Bronchial epithelial cell (primary cell): ENCODE results near the gene LHPP. TPM values are rescaled to one million over a fixed set of nuclear protein-coding genes. Genes with fewer than 3 reads are reported as not detected.

Experiments used
- DNase-seq: peaks from one replicate; pipeline ENCODE4 v3.0.0-alpha.2; 2010; ENCODE audit warnings: low read depth
- FAIRE-seq: peaks from 2 replicates; lab custom pipeline; 2011; peaks lifted over from hg19 to GRCh38; lab: Jason Lieb, UNC
- H3K27me3 ChIP-seq: 2 replicates; pipeline ENCODE4 v1.5.1; 2011; ENCODE audit warnings: low read length; ENCODE audit not compliant: control insufficient read depth, insufficient read depth
- H3K36me3 ChIP-seq: 2 replicates; pipeline ENCODE4 v1.5.1; 2011; ENCODE audit warnings: low read length; ENCODE audit not compliant: control insufficient read depth, insufficient read depth
- H3K4me3 ChIP-seq: 2 replicates; pipeline ENCODE4 v1.5.1; 2011; ENCODE audit warnings: mild to moderate bottlenecking, low read depth, low read length, control low read depth
- CTCF ChIP-seq: IDR thresholded peaks from 2 replicates; pipeline ENCODE4 v1.5.1; 2011; ENCODE audit warnings: mild to moderate bottlenecking, moderate library complexity, low read length, control low read depth, inconsistent platforms; ENCODE audit not compliant: insufficient read depth, severe bottlenecking
- total RNA-seq: library from RNA; depleted of rRNA; stranded (reverse); fragments of >200 nt; gene quantifications from 2 replicates; pipeline ENCODE4 v1.2.1, GENCODE V29; 2014

The LHPP gene
- total RNA-seq, 1 donor from 2014 or later: 14.0 TPM

DNA sequence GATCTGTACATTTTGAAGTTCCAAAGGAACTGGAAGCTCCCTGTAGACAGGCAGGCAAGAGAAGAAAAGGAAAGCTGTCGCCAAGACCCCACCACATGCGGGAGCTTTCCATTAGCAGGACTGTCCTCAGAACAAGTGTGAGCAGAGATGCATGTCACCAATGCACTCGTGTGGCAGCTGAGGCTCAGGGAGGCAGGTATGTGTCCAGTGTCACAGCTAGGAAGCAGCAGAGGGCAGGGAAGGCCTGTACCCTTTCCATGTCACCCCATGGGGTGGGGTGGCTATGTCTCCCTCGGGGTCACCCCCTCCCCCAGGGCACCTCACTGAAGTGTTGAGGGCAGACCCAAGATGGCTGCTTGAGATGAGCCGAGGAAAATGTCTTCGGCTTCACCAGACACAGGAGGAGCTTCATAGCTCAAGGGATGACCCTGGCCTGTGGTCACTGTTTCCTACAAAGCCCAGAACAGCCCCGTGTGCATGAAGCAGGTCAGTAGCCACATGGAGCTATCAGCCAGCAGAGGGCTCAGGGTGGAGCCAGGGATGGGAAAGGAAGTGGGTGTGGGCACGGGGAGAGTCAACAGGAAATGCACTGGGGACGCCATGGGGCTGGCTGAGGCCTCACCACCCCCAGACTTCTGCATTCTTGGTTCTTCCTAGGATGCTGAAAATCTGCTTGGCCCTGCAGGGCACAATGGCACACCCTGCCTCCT lies 186.0 kb downstream of the LHPP start:
- peak; percentile 57 for DNase-seq

DNA sequence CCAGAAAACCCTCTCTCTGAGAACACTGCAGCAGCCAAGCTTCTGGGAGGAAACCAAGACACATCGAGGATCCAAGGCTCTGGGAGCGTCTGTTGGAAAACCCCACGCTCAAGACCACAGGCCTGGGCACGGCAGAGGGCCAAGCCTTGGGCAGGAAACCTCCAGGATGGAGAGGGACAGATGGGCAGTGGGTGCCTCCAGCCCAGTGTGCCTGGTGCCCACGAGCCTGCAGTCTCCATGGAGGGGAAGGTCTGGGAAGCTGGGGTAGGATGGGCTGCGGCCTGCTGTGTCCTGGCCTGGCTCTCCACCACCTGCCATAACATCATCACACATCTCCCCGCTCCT lies 186.5 kb downstream of the LHPP start:
- TF ChIP-seq CTCF: no peak
- H3K4me3 ChIP-seq: no peak overlapping the region
- peaks cover under 1% of the 10 kb centered on the region for H3K36me3 ChIP-seq
- DNase-seq (no peak), FAIRE-seq (no peak)
- H3K27me3 ChIP-seq: no peaks in the 10 kb centered on the region

More for the DNA sequence above, 186.0 kb downstream of the LHPP start:
- peak; percentile 51 for TF ChIP-seq CTCF
- Histone ChIP-seq H3K36me3 (no peaks in the 10 kb centered on the region), H3K4me3 (no peak overlapping the region), H3K27me3 (no peaks in the 10 kb centered on the region)
- peak; percentile 28 for FAIRE-seq

- TF ChIP-seq CTCF: no peak
- DNase-seq (peak; percentile 88), FAIRE-seq (peak; percentile 13)
- Histone ChIP-seq H3K4me3 (no peak overlapping the region), H3K27me3 (no peaks in the 10 kb centered on the region), H3K36me3 (peaks cover 3% of the 10 kb centered on the region)
Observed at GRCh38 chr10:124648738-124649137, 187.1 kb downstream of the LHPP start.

GRCh38 chr10:124649214-124649613 lies 187.6 kb downstream of the LHPP start:
- FAIRE-seq (no peak), DNase-seq (peak; percentile 50)
- Histone ChIP-seq H3K4me3 (no peak overlapping the region), H3K36me3 (peaks cover 3% of the 10 kb centered on the region), H3K27me3 (no peaks in the 10 kb centered on the region)
- TF ChIP-seq CTCF: no peak

GRCh38 chr10:124650263-124650662 lies 188.6 kb downstream of the LHPP start:
- no peak for DNase-seq

More at GRCh38 chr10:124650263-124650662, 188.6 kb downstream of the LHPP start:
- no peak overlapping the region for H3K4me3 ChIP-seq
- peaks cover 3% of the 10 kb centered on the region for H3K36me3 ChIP-seq
- no peak for TF ChIP-seq CTCF
- H3K27me3 ChIP-seq: no peaks in the 10 kb centered on the region
- no peak for FAIRE-seq
